GM21529 (cell line): Measurements from ENCODE around the gene RPLP1.

Experiments used
- ATAC-seq: cut with Tn5 transposase; IDR thresholded peaks from one replicate; pipeline ENCODE4 v1.9.1; 2021; ENCODE audit not compliant: unreplicated experiment

The RPLP1 gene

GRCh38 chr15:69468241-69469121 lies 15.9 kb downstream of the RPLP1 start:
- ATAC-seq, result peak; percentile 75

DNA sequence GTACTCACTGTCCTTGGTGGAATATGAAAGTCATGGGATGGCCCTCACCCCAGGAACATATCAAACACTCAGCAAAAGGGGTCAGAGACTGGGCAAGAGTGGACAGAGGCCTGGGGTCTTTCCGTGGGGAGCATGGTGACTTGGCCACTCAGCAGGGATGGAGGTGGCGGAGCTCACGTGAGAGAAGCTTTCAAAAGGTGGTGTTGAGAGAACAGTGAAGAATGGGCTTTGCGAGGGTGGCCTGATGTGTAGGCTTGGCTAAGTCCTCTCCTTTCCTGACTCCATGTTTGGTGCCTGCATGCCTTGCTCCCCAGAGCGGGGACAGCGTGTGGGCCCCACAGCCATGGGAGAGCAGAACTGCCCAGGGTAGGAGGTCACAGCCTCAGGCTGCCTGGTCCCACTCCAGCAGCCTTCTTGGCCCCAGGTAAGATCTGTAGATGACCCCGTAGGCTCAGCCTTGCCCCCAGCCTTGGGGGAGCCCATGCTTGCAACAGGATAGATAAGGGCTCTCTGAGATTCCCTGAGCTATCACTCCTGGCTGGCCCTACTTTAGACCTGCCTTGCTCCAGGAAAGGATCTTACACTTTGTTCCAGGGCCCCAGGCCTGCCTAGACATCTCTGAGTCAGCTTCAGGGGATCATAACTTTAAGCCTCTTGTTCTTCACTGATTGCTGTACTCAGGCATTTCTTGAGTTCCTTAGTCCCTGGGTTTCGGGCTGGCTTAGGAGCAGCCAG lies 17.0 kb downstream of the RPLP1 start:
- ATAC-seq, result no peak

- no peak for ATAC-seq
These were observed 19.4 kb downstream of the RPLP1 start for GRCh38 chr15:69472046-69472445.

DNA sequence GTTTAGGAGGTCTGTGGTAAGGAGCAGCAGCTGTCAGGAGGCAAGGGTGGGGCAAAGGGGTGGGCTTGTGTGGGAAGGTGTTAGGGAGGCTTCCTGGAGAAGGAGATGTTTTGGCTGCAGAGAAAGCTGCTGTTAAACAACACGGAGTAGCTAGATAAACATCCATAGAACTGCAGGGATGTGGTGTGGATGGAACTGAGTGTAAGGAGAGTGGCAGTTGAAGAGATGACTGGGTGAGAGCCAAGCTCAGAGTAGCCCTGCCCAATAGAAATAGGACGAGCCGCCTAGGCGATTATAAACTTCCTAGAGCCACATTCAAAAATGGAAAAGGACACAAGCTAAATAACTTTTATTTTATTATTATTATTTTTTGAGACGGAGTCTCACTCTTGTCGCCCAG lies 19.9 kb downstream of the RPLP1 start:
- no peak for ATAC-seq

DNA sequence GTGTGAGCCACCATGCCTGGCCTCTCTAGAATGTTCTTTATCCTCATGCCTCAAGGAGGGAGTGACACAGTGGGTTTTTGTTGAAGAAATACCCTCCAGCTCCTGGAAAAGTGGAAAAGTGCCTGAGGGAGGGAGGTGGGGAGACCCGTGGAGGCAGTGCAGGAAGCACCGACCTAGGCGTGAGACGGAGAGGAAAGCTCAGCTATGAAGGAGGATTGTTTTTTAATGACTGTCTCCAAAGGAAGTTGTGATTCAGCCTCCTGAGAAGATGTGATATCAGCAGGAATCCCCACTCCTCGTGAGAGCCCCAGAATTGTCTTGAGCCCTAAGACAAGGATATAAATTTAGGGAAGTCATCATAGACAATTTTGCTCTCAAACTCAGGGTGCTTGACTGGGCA lies 21.7 kb downstream of the RPLP1 start:
- no peak for ATAC-seq

GRCh38 chr15:69474846-69475455 lies 22.3 kb downstream of the RPLP1 start:
- no peak for ATAC-seq

- no peak for ATAC-seq
These were observed 23.2 kb downstream of the RPLP1 start for GRCh38 chr15:69475769-69476358.

DNA sequence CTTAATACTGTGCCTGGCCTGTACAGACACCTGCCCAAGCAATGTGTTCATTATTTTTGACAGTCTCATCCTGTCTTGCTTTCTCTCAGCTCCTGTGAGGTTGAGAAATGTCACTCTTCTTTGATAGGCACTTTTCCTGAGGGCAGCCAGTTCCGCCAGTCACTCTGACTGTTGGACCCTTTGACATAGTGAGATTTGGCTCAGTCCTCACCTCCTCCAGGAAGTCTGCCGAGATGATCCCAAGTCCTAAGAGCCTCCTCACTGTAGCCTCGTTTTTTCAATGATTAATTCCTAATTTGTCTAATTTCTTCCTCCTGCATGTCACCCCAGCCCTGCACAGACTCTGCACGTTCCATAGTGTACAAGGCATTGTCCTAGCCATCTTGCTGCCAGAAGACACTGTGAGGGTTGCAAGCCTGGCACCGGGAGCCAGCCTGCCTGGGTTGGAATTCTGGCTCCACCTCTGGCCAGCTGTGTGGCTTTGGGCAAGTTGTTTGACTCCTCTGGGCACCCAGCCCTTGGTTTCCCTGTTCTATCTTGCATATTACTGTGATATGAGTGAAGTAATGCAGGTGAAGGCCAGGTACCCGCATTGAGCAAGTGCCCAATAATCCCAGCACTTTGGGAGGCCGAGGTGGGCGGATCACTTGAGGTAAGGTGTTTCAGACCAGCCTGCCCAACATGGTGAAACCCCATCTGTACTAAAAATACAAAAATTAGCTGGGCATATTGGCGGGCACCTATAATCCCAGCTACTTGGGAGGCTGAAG lies 24.3 kb downstream of the RPLP1 start:
- no peak for ATAC-seq

- no peak for ATAC-seq
These were observed 25.7 kb downstream of the RPLP1 start for GRCh38 chr15:69478259-69478781.

DNA sequence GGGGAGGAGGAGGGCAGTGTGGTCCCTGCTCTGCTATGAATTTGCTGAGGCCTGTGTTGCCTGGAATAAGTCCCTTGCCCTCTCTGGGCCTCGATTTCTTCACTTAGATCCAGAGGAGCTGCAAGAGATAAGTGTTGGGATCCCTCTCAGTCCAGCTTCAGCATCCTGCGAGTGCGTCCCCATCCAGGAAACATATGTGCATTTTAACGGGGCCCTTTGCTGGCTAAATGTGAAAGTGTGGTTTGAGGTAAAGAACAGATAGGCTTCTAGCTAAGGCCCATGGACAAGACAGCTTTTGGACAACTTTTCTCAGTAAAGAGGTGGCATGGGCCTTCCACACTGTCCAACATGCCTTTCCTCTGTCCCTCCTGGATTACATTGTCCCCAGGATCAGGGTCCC lies 26.5 kb downstream of the RPLP1 start:
- no peak for ATAC-seq

DNA sequence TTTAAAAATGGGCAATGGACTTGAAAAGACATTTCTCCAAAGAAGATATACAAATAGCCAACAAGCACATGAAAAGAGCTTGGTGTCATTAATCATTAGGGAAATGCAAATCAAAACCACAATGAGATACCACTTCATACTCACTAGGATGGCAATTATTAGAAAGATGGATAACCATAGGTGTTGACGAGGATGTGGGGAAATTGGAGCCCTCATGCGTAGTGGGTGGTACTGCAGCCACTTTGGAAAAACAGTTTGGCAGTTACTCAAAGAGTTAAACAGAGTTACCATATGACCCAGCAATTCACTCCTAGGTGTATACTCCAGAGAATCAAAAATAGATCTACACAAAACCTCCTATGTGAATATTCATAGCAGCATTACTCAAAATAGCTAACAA lies 27.4 kb downstream of the RPLP1 start:
- no peak for ATAC-seq

DNA sequence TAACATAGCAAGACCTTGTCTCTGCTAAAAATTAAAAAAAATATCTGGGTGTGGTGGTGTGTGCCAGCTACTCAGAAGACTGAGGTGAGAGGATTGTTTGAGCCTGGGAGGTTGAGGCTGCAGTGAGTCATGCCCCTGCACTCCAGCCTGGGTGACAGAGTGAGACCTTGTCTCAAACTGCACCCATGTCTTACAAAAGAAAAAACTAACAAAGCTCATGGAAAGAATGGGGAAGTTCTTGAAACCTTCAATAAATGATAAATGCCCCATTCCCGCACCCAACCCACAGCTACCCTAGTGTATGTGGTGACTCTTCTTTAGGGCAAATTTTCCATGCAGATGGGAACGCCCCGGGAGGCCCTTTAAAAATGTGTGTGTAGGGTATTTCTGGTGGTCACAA lies 28.3 kb downstream of the RPLP1 start:
- ATAC-seq, result no peak

DNA sequence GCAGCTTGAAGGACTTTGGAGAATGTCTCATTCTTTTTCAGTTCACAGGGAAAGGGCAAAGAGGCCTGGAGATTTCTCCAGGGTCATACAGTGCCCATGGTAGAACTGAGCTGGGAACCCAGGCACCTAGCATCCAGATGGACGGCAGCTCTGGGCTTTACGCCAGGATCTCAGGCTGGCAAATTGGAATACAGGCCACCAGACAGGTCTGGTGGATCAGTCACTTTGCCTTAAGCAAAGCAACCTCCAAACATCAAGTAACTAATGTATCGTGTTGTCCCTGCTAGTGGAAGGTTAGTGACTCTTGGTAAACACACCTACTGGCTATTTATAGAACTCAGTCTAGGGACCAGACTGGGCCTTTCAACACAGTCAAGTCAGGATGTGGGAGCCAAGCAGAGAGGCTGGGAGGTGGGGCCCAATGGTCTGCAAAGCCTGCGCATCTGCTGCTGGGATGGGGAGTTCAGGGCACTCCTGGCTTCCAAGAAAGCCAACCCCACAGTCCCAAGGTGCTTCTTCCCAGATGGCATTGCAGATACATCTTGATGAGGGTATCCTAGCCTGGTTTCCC lies 30.2 kb downstream of the RPLP1 start:
- ATAC-seq, result no peak

GRCh38 chr15:69484837-69485236 lies 32.2 kb downstream of the RPLP1 start:
- ATAC-seq, result no peak

DNA sequence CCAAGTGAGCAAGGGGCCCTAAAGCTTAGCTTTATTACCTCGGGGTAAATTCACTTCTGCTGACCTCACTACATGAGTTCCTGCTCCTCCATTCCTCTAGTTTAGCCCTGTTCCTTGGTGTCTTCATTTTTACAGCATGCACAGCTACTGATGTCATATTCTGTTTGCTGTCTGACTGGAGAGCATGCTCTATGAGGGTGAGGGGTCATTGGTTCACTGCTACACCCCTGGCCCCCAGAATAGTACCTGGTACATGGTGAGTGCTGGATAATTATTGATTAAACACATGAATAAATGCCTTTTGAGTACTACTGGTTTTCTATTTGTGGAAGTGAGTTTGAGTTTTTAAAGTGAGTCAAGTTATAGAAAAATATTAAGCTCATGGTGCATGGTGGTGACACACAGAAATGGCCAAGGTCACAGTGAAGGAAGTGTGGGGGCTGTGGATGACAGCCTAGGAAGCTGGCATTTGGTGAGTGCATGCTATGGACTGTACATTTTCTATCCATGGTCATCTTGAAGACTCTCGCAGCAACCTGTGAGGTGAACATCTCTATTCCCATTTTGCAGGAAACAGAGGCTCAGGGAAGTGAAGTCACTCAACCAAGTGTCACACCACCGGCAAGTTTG lies 34.0 kb downstream of the RPLP1 start:
- ATAC-seq, result no peak

GRCh38 chr15:69489073-69489571 lies 36.5 kb downstream of the RPLP1 start:
- ATAC-seq, result no peak

GRCh38 chr15:69490356-69491037 lies 37.9 kb downstream of the RPLP1 start:
- no peak for ATAC-seq

- ATAC-seq, result no peak
These were observed 38.5 kb downstream of the RPLP1 start for GRCh38 chr15:69491038-69491505.

DNA sequence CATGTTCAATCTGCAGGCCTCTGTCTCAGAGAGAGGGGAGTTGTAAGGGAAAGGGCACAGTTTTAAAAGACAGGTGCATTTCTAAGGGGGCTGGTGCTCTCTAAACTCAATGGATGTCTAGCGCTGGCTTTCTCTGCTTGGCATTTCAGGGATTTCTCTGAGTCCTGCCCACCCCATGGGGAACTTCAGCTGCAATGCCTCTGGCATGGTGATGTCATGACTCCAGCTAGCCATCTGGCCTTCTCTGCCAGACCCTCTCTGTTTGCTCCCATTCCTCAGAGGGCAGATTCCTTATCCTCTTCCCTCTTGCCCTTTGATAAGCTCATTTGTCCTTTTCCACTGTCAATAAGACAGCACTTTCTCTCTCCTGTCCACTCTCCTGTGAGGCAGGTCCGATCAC lies 40.8 kb downstream of the RPLP1 start:
- ATAC-seq, result no peak
